ENCODE data around the gene TNS3. TPM values are rescaled to one million over a fixed set of nuclear protein-coding genes. Genes with fewer than 3 reads are reported as not detected.

The TNS3 gene
- total RNA-seq, 5 donors from 2014 or later (not counting 1 experiment from before 2014, with no cell fraction given): 0.58 to 3.7 (median 2.0) TPM

DNA sequence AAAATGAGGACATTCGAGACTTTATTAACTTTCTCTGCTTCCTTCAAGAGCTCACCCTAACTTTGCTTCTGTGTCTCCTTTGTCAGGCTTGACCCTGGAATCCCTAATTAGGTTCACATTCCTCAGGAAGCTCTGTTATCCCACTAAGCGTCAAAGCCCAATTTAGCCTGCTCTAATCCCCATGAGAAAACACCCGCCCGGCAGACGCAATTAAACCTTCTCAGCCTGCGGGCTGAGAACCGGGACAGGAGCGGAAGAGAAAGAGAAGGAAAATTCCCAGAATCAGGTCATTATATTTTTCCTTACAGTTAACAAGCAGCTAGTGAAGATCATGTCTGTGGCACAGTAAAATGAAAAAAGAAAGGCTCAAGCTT, 93.0 kb downstream of the TNS3 start:
- Mint-ChIP-seq H3K4me3 (no peak overlapping the region), H3K36me3 (no peaks in the 10 kb centered on the region), H3K4me1 (peaks cover 0 to 1% (median 0%) of the 10 kb centered on the region in 3 donors), H3K27me3 (peaks cover 0 to 3% of the 10 kb centered on the region in 2 donors), H3K9me3 (no peaks in the 10 kb centered on the region), H3K27ac (no peak overlapping the region)
- POLR2A ChIA-PET: no interaction called here
- ATAC-seq (replicated peaks in 1 of 4): no peak
- H3K9me3 ChIP-seq: no peaks in the 10 kb centered on the region
- CTCF ChIA-PET: no interaction called here
- no peak overlapping the region for H3K27ac ChIP-seq (ENCODE audit: low read length)
- WGBS (ENCODE audit: insufficient coverage): 86% methylated on average over 2 of the region's 8 CpGs
- no peak overlapping the region for H3K4me3 ChIP-seq (ENCODE audit: control insufficient read depth in 1 of 2, extremely low read depth in 1 of 2, low read length in 1 of 2)
- no peaks in the 10 kb centered on the region for H3K4me1 ChIP-seq (ENCODE audit: control insufficient read depth in 1 of 2, extremely low read depth in 1 of 2, insufficient read depth in 2 of 2, low read length in 2 of 2)
- H3K36me3 ChIP-seq (ENCODE audit: control insufficient read depth in 2 of 2, extremely low read depth in 1 of 2, insufficient read depth in 1 of 2, low read length in 1 of 2): no peaks in the 10 kb centered on the region
- peaks cover 0 to 6% of the 10 kb centered on the region in 2 experiments for H3K27me3 ChIP-seq (replicated peaks in 1 of 2; ENCODE audit: control insufficient read depth in 2 of 2, extremely low read depth in 1 of 2, insufficient read depth in 2 of 2, low read length in 1 of 2)
- DNase-seq: no peak

DNA sequence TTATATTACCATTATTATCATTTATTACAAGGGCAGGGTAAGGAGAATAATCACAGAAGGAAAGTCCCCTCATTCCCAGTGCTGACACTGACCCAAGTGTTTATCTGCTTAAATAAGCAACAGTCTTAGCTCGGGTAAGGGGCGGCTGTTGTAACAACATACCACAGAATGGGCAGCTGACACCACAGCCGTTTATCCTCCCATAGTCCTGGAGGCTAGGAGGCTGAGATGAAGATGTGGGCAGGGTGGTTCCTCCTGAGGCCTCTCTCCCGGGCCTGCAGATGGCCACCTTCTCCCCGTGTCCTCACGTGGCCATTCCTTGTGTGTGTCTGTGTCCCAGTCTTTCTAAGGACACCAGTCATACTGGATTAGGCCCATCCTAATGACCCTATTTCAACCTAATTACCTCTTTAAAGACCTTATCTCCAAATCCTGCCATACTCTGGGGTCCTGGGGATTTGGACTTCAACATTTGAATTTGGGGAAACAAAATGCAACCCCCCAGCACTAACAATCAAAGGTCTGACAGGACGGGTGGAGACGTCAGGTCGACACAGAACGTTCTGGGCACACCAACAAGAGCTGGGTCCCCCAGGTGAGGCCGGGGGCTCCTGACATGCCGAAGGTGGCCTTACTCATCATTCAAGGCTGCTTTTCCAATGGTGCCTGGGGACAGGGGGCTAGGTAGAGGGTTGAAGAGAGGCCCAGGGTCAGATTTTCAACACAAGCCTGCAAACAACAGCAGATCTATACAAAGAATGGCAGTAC, 93.5 kb downstream of the TNS3 start:
- Mint-ChIP-seq H3K27ac (no peak overlapping the region), H3K36me3 (no peaks in the 10 kb centered on the region), H3K4me3 (no peak overlapping the region), H3K9me3 (no peaks in the 10 kb centered on the region), H3K4me1 (no peaks in the 10 kb centered on the region), H3K27me3 (peaks cover 0 to 3% of the 10 kb centered on the region in 2 donors)
- peaks cover 0 to 6% of the 10 kb centered on the region in 2 experiments for H3K27me3 ChIP-seq (replicated peaks in 1 of 2; ENCODE audit: control insufficient read depth in 2 of 2, extremely low read depth in 1 of 2, insufficient read depth in 2 of 2, low read length in 1 of 2)
- DNase-seq: no peak
- H3K36me3 ChIP-seq (ENCODE audit: control insufficient read depth in 2 of 2, extremely low read depth in 1 of 2, insufficient read depth in 1 of 2, low read length in 1 of 2): no peaks in the 10 kb centered on the region
- ChIA-PET POLR2A (no interaction called here), CTCF (no interaction called here)
- no peaks in the 10 kb centered on the region for H3K4me1 ChIP-seq (ENCODE audit: control insufficient read depth in 1 of 2, extremely low read depth in 1 of 2, insufficient read depth in 2 of 2, low read length in 2 of 2)
- 76% methylated on average over 3 of the region's 12 CpGs for WGBS (ENCODE audit: insufficient coverage)
- H3K9me3 ChIP-seq: no peaks in the 10 kb centered on the region
- no peak for ATAC-seq (replicated peaks in 1 of 4)
- H3K27ac ChIP-seq (ENCODE audit: low read length): no peak overlapping the region
- no peak overlapping the region for H3K4me3 ChIP-seq (ENCODE audit: control insufficient read depth in 1 of 2, extremely low read depth in 1 of 2, low read length in 1 of 2)

DNA sequence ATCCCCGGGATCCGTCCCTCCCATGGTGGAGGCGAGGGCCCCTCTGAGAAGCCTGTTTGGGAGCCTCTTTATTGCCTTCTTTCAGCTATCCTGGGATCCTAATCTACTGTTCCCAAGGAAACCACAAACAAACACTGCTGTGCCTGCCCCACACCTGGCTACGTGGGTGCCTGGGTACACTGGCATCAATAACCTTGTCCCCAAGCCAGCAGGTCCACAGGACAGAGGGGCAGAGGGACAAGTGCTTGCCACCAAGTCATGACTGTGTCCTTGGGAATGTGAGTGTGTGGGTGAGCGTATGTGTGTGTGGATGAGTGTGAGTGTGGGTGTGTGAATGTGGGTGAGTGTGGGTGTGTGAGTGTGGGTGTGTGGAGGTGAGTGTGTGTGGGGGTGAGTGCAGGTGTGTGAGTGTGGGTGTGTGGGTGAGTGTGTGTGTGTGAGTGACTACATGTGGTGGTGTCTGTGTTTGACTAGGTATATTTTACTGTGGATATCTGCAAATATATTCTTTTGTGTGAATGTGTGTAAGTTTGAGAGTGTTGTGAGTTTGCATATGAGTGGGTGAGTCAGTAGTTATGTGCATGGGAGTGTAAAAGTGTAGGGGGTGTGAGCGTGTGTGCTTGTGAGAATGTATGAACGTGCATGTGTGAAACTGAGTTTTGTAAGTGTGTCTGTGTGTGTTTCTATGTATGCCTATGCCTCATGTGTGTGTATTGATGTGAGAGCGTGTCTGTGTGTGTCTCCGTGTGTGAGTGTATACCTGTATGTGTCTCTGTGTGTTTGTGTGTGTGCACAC, 96.1 kb downstream of the TNS3 start:
- ChIA-PET CTCF (no interaction called here), POLR2A (no interaction called here)
- H3K27me3 Mint-ChIP-seq: no peaks in the 10 kb centered on the region
- Histone ChIP-seq H3K4me3 (ENCODE audit: control insufficient read depth in 1 of 2, extremely low read depth in 1 of 2, low read length in 1 of 2) (no peak overlapping the region), H3K9me3 (no peaks in the 10 kb centered on the region), H3K36me3 (ENCODE audit: control insufficient read depth in 2 of 2, extremely low read depth in 1 of 2, insufficient read depth in 1 of 2, low read length in 1 of 2) (no peaks in the 10 kb centered on the region), H3K4me1 (ENCODE audit: control insufficient read depth in 1 of 2, extremely low read depth in 1 of 2, insufficient read depth in 2 of 2, low read length in 2 of 2) (no peaks in the 10 kb centered on the region), H3K27me3 (replicated peaks in 1 of 2; ENCODE audit: control insufficient read depth in 2 of 2, extremely low read depth in 1 of 2, insufficient read depth in 2 of 2, low read length in 1 of 2) (peaks cover 0 to 4% of the 10 kb centered on the region in 2 experiments), H3K27ac (ENCODE audit: low read length) (no peak overlapping the region)
- DNase-seq: no peak
- H3K36me3 Mint-ChIP-seq: no peaks in the 10 kb centered on the region
- H3K27ac Mint-ChIP-seq: no peak overlapping the region
- H3K4me3 Mint-ChIP-seq: no peak overlapping the region
- H3K4me1 Mint-ChIP-seq: peaks cover 0 to 2% (median 0%) of the 10 kb centered on the region in 3 donors
- ATAC-seq (replicated peaks in 1 of 4): no peak
- H3K9me3 Mint-ChIP-seq: no peaks in the 10 kb centered on the region
- WGBS (ENCODE audit: insufficient coverage): 76% methylated on average over 7 of the region's 9 CpGs

DNA sequence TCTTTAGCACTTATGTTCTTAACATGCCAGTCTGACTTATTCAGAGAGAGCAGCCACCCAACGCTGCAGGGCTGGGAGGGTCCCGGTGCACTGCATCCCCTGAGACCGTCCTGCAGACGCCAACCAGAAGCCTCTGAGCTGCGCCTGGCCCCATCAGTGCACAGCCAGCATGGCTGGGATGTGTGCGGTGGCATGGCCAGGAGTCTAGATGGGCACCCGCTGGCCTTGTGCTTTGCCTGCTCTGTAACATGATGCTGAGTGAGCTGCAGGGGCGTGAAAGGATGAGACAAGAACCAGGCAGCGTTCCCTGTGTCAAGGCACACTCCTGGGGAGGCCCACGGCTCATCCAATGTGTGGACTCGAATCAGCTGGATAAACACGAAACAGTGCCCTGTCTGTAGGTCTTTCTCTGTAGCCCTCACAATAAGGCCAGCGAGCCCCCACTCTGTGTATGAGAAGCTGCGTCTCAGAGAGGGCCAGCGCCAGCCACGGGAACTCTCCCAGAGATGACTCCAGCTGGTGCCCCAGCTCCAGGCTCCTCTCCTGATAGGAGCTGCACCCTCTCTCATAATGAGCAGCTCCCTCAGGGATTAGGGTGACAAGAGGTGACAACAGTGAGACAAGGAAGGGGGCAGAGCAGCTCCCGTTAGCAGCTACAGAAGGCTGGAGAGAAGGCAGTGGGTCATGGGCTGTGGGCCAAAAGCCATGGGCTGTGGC, 96.8 kb downstream of the TNS3 start:
- Mint-ChIP-seq H3K27me3 (no peaks in the 10 kb centered on the region), H3K4me1 (peaks cover 0 to 2% (median 0%) of the 10 kb centered on the region in 3 donors), H3K36me3 (no peaks in the 10 kb centered on the region), H3K9me3 (no peaks in the 10 kb centered on the region), H3K27ac (no peak overlapping the region), H3K4me3 (no peak overlapping the region)
- no peaks in the 10 kb centered on the region for H3K4me1 ChIP-seq (ENCODE audit: control insufficient read depth in 1 of 2, extremely low read depth in 1 of 2, insufficient read depth in 2 of 2, low read length in 2 of 2)
- H3K9me3 ChIP-seq: no peaks in the 10 kb centered on the region
- CTCF ChIA-PET: no interaction called here
- DNase-seq (no peak), ATAC-seq (replicated peaks in 1 of 4) (no peak)
- H3K27me3 ChIP-seq (replicated peaks in 1 of 2; ENCODE audit: control insufficient read depth in 2 of 2, extremely low read depth in 1 of 2, insufficient read depth in 2 of 2, low read length in 1 of 2): no peaks in the 10 kb centered on the region
- H3K27ac ChIP-seq (ENCODE audit: low read length): no peak overlapping the region
- H3K36me3 ChIP-seq (ENCODE audit: control insufficient read depth in 2 of 2, extremely low read depth in 1 of 2, insufficient read depth in 1 of 2, low read length in 1 of 2): no peaks in the 10 kb centered on the region
- POLR2A ChIA-PET: no interaction called here
- WGBS (ENCODE audit: insufficient coverage): 84% methylated on average over 14 of the region's 17 CpGs
- no peak overlapping the region for H3K4me3 ChIP-seq (ENCODE audit: control insufficient read depth in 1 of 2, extremely low read depth in 1 of 2, low read length in 1 of 2)

DNA sequence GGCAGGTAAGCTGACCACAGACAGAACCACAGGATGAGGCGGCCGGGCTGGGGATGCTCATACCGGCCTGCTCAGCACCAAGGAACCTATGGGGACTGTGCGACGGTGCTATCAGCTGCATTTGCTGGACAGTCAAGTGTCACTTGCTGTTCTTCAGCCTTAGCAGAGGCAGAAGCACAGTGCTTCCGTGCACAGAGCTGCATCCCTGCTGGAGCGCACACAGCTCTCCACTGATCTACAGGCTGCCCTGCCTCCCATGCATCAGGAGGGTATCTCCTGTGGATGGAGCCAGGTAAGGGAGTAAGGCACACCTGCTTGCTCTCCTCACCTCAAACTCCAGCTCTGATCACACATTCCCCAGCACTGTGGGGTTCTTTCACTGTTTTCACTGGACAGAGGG, 97.5 kb downstream of the TNS3 start:
- ChIA-PET CTCF (no interaction called here), POLR2A (no interaction called here)
- WGBS (ENCODE audit: insufficient coverage): 87% methylated on average over 5 of the region's 7 CpGs
- Histone ChIP-seq H3K9me3 (no peaks in the 10 kb centered on the region), H3K27me3 (replicated peaks in 1 of 2; ENCODE audit: control insufficient read depth in 2 of 2, extremely low read depth in 1 of 2, insufficient read depth in 2 of 2, low read length in 1 of 2) (no peaks in the 10 kb centered on the region), H3K27ac (ENCODE audit: low read length) (no peak overlapping the region), H3K4me3 (ENCODE audit: control insufficient read depth in 1 of 2, extremely low read depth in 1 of 2, low read length in 1 of 2) (no peak overlapping the region), H3K4me1 (ENCODE audit: control insufficient read depth in 1 of 2, extremely low read depth in 1 of 2, insufficient read depth in 2 of 2, low read length in 2 of 2) (no peaks in the 10 kb centered on the region), H3K36me3 (ENCODE audit: control insufficient read depth in 2 of 2, extremely low read depth in 1 of 2, insufficient read depth in 1 of 2, low read length in 1 of 2) (no peaks in the 10 kb centered on the region)
- DNase-seq: no peak
- ATAC-seq (replicated peaks in 1 of 4): no peak
- H3K4me1 Mint-ChIP-seq: peaks cover 0 to 2% (median 0%) of the 10 kb centered on the region in 3 donors
- no peaks in the 10 kb centered on the region for H3K36me3 Mint-ChIP-seq
- H3K27me3 Mint-ChIP-seq: no peaks in the 10 kb centered on the region
- no peak overlapping the region for H3K4me3 Mint-ChIP-seq
- no peak overlapping the region for H3K27ac Mint-ChIP-seq
- no peaks in the 10 kb centered on the region for H3K9me3 Mint-ChIP-seq

DNA sequence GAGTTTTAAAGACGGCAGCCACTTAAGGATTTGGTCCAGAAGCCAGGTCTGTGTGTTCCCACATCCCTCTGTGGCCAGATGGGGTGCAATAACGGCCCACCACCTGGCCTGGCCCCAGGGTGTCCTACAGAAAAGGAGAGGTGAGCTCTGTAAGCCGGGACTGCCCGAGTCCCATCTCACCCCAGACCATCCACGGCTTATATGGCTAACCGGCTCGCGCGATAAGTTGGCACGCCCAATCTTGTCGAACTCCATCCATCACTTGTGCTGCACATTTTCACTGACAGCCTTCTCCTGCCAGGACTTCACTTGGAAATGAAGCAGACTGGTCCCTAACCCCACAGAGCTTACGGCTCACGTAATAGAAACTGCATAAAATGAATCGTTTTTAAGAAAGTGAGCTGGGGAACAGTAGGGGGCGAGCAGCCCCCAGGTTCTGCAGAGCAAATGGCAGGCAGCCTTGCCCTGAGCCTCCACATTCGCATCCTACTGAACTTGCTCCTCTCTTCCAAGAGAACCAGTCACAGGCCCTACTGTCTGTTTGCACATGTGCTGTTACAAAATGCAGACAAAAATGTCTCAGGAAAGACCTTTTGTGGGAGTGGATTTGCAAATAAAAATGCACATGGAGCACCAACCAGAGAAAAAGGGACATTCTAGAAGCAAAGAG, 98.2 kb downstream of the TNS3 start:
- Histone ChIP-seq H3K4me3 (ENCODE audit: control insufficient read depth in 1 of 2, extremely low read depth in 1 of 2, low read length in 1 of 2) (no peak overlapping the region), H3K27ac (ENCODE audit: low read length) (no peak overlapping the region), H3K4me1 (ENCODE audit: control insufficient read depth in 1 of 2, extremely low read depth in 1 of 2, insufficient read depth in 2 of 2, low read length in 2 of 2) (no peaks in the 10 kb centered on the region), H3K36me3 (ENCODE audit: control insufficient read depth in 2 of 2, extremely low read depth in 1 of 2, insufficient read depth in 1 of 2, low read length in 1 of 2) (no peaks in the 10 kb centered on the region), H3K27me3 (replicated peaks in 1 of 2; ENCODE audit: control insufficient read depth in 2 of 2, extremely low read depth in 1 of 2, insufficient read depth in 2 of 2, low read length in 1 of 2) (no peaks in the 10 kb centered on the region), H3K9me3 (no peaks in the 10 kb centered on the region)
- POLR2A ChIA-PET: no interaction called here
- Mint-ChIP-seq H3K27ac (no peak overlapping the region), H3K36me3 (no peaks in the 10 kb centered on the region), H3K4me1 (peaks cover 0 to 2% (median 0%) of the 10 kb centered on the region in 3 donors), H3K27me3 (peaks cover 0 to 1% of the 10 kb centered on the region in 2 donors), H3K9me3 (no peaks in the 10 kb centered on the region), H3K4me3 (no peak overlapping the region)
- DNase-seq (no peak), ATAC-seq (replicated peaks in 1 of 4) (no peak)
- 95% methylated on average over 11 of the region's 16 CpGs for WGBS (ENCODE audit: insufficient coverage)
- CTCF ChIA-PET: no interaction called here
